LNCaP clone FGC (cell line): ENCODE measurements around the gene NCS1.
A peak's percentile ranks its signal among the peaks of the same experiment; 100 is the strongest.

Experiments used
- DNase-seq: peaks from one replicate; pipeline ENCODE4 v3.0.0-alpha.2; 2011; ENCODE audit warnings: low read depth
- H3K4me3 ChIP-seq: 2 replicates; pipeline ENCODE4 v1.5.1; 2011; ENCODE audit warnings: mild to moderate bottlenecking, low read depth, low read length, control low read depth
- CTCF ChIP-seq: IDR thresholded peaks from 2 replicates; pipeline ENCODE4 v1.5.1; 2012; ENCODE audit warnings: mild to moderate bottlenecking; ENCODE audit not compliant: control insufficient read depth, insufficient read depth; ENCODE audit errors: extremely low read depth

The NCS1 gene

GRCh38 chr9:130174025-130174424 lies 1.8 kb downstream of the NCS1 start:
- peak overlapping the region; percentile 63; the same call in 1 of the 2 replicates for H3K4me3 ChIP-seq
- no peak for TF ChIP-seq CTCF
- no peak for DNase-seq

GRCh38 chr9:130174920-130175321 lies 2.7 kb downstream of the NCS1 start:
- no peak overlapping the region for H3K4me3 ChIP-seq
- no peak for DNase-seq
- TF ChIP-seq CTCF = no peak

- no peak for TF ChIP-seq CTCF
- no peak for DNase-seq
- no peak overlapping the region for H3K4me3 ChIP-seq
Observed at GRCh38 chr9:130175355-130175754, 3.2 kb downstream of the NCS1 start.

- no peak for TF ChIP-seq CTCF
- no peak for DNase-seq
- no peak overlapping the region for H3K4me3 ChIP-seq
Observed at GRCh38 chr9:130176760-130177159, 4.6 kb downstream of the NCS1 start.

GRCh38 chr9:130177898-130178805 lies 5.9 kb downstream of the NCS1 start:
- no peak for TF ChIP-seq CTCF
- DNase-seq = no peak
- no peak overlapping the region for H3K4me3 ChIP-seq

GRCh38 chr9:130179331-130179907 lies 7.2 kb downstream of the NCS1 start:
- no peak for TF ChIP-seq CTCF
- H3K4me3 ChIP-seq = no peak overlapping the region
- DNase-seq = no peak
